GM08714 (cell line): ENCODE data around the gene ZNF221.

ENCODE experiments used
- H3K4me3 ChIP-seq: fragments of 200-500 bp; sonication (Bioruptor generic); 2 replicates; pipeline ENCODE4 v1.5.1; 2014; ENCODE audit warnings: mild to moderate bottlenecking, low read length, inconsistent platforms
- ZNF274 ChIP-seq: IDR thresholded peaks from 2 replicates; pipeline ENCODE4 v1.6.1; 2012; ENCODE audit warnings: mild to moderate bottlenecking, low read depth, low read length

Gene ZNF221

DNA sequence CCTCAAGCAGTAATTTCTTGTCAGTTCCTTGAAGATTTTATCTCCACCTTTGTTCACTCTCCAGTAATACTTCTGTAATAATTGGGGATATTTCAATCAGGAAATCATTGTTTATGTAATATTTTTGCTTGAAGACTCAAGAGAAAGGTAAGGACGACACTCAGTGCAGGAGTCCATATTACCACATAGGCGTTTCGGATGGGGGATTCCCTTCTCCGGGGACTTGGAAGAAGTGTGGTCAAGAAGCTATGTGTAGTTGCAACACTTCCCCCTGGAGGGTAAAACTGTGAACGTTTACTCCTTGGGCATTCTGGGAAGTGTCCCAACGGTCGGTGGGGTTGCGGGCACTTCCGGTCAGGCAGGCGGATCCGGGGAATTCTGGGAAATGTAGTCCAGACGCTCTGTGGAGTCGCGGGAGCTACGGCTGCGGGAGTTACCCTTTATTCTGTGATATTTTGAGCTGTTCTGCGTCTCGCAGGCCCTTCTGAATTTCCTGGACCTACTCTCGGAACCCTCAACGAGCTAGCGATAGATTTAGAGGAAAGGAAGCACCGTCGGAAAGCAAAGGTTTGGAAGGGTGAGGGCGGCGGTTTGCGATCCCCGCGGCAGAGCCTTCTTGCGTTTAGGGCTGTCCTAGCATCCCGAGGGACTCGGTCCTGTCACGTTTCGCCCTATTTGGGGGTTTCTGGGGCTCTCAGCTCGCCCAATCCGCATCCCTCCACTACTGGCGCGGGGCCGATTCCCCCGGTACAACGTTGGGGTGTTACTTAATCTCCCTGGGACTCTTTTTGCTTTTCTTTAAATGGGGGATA lies at the start of gene ZNF221:
ZNF221 (plus strand) TSS at position 395 of the 812 bp plus-strand sequence. CDS start 11,499 bp downstream, outside the sequence.
- H3K4me3 ChIP-seq: peak within 1 kb of the TSS; percentile 82
- no peak for TF ChIP-seq ZNF274

DNA sequence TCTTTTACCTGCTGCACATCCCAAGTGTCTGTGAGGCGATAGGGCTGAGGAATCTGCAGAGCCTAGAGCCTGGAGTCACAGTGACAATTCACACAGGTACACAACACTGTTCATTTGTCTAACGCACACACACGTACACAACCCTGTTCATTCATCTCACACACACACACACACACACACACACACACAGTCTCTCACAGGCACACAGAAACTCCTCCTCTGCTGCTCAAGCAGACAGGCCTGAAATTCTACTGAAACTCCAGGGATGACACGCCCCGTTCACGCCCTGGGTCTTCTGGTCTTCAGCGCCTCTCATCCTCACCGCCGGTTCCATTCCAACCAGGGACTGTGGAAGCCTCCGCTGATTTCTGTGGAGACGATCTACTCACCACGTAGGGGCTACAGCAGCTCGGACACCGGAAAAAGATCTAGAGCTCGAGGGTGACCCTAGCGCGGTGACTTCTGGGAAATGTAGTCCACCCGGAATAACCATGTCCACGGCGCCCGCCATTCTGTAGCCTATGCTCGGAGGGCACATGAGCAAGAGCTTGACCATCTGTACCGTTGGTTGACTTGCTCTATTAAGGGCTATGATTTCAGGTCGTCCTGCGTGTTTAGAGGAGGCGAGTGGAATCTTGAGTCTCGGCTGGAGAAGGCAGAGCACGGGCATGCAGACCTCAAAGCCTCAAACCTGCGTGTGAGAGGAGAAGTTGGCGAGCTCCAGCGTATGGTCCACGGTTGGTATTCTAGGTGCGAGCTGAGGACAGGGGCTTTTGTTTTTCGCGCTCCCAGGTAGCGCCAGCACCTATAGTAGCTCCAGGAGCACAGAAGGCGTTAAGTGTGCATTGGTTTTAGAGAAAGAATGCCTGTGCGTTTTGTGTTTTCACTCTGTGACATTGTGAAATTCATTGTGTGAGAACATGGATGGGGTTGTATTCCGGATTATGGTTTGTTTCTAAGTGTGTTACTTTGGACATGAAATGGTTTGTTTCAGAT lies 49.3 kb upstream of the ZNF221 start:
- no peak for TF ChIP-seq ZNF274
- peak overlapping the region; percentile 64 for H3K4me3 ChIP-seq

DNA sequence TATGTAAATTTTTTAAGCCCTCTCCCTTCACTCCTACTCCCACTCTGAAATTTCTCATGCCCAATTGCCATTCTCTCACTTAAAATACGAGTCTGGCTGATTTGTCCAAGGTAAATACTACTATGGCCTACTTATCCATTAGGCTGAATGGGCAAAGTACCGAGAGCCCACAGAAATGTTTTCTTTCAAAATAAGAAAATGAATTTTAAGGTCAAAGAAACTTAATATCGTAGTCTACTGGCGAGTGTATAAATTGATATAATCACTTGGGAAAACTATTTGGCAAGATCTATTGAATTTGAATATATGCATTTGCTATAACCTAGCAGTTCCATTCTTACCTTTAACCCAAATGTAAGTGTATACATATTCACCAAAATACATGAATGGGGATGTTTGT lies 48.6 kb upstream of the ZNF221 start:
- no peak for TF ChIP-seq ZNF274
- H3K4me3 ChIP-seq: no peak overlapping the region

DNA sequence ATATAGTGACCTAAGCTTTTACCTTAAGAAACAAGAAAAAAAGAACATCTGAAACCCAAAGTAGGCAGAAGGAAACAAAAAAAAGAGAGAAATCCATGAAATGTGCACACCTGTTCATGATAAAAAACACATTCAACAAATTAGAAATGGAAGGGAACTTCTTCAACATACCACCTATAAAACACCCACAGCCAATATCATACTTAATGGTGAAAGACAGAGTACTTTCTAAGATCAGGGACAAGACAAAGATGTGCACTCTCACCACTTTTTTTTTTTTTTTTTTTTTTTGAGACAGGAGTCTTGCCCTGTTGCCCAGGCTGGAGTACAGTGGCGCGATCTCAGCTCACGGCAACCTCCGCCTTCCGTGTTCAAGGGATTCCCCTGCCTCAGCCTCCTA lies 45.1 kb upstream of the ZNF221 start:
- no peak for TF ChIP-seq ZNF274
- H3K4me3 ChIP-seq: no peak overlapping the region

DNA sequence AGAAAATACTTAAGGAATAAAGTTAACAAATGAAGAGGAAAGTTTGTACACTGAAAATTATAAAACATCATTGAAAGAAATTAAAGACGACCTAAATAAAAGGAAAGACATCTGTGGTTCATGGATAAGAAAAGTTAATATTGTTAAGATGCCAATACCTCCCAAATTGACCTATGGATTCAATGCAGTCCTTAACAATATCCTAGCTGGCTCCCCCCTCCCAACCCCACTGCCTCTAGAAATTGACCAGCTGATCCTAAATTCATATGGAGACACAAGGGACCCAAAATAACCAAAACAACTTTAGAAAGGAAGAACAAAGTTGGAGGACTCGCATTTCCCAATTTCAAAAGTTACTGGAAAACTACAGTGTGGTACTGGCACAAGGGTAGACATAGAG lies 44.3 kb upstream of the ZNF221 start:
- TF ChIP-seq ZNF274: no peak
- no peak overlapping the region for H3K4me3 ChIP-seq

DNA sequence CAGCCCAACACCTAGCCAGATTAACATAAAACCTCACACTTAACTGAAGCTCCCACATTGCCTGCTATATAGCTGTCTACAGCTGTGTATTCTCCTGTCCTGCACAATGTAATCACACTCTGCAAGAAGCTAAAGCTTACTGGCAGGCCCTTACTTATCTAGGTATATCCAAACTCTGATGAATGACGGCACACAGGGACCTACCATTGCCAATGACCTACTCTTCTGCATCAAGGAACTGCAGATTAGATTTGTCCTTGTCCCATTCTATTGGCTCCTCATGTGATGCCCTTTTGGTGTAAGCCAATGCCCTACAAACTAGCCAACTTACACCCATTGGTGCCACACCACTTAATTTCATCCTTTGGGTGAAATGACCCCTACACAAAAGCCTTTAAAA lies 42.4 kb upstream of the ZNF221 start:
- TF ChIP-seq ZNF274: no peak
- no peak overlapping the region for H3K4me3 ChIP-seq

DNA sequence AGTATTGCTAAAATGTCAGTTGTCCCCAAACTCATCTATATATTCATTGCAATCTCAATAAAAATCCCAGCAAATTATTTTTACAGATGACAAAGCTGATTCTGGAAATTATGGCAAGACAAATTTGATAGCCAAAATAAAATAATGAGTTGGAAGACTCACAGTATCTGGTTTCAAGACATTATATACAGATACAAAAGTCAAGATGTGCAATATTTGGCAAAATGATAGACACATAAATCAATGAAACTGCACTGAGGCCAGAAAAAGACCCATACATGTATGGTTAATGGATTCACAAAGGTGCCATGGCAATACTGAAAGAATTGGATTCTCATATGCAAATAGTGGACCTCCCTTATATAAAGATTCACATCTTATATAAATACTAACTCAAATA lies 40.1 kb upstream of the ZNF221 start:
- no peak for TF ChIP-seq ZNF274
- H3K4me3 ChIP-seq: no peak overlapping the region

DNA sequence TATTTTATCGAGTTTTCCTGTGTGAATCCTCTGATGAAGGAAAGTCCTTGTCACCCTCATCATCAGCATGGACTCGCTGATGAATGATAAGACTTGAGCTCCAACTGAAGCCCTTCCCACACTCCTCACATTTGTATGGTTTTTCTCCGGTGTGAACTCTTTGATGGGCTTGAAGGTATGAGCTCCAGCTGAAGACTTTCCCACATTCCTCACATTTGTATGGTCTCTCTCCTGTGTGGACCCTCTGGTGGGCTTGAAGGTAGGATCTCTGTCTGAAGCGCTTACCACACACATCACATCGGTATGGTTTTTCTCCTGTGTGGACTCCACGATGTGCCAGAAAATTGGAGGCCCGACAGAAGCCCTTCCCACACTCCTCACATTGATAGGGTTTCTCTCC lies 37.6 kb upstream of the ZNF221 start:
- no peak for TF ChIP-seq ZNF274
- H3K4me3 ChIP-seq: no peak overlapping the region

DNA sequence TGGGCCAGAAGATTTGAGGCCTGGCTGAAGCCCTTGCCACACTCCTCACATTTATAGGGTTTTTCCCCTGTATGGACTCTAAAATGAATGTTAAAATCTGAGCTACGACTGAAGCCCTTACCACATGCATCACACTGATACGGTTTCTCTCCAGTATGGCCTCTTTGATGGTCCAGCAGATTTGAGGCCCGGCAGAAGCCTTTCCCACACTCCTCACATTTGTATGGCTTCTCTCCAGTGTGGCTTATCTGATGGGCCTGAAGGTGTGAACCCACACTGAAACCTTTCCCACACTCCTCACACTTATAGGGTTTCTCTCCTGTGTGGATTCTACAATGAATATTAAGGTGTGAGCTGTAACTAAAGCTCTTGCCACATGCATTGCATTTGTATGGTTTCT lies 37.0 kb upstream of the ZNF221 start:
- no peak overlapping the region for H3K4me3 ChIP-seq
- TF ChIP-seq ZNF274: no peak

DNA sequence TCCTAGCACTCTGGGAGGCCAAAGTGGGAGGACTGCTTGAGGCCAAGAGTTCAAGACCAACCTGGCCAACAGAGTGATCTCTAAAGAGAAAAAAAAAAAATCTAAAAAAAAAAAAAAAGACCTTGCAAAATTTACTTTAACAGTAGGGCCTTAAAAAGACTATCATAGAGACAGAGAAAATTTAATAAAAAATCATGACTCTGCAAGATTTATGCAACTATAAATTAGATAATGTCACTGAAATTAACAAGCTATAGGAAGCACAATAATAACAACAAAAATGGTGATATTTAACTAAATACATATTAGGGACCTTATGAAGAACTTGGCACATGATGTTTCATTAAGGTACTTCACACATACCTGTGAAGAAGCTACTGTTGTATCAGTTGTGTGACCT lies 27.2 kb upstream of the ZNF221 start:
- TF ChIP-seq ZNF274: no peak

DNA sequence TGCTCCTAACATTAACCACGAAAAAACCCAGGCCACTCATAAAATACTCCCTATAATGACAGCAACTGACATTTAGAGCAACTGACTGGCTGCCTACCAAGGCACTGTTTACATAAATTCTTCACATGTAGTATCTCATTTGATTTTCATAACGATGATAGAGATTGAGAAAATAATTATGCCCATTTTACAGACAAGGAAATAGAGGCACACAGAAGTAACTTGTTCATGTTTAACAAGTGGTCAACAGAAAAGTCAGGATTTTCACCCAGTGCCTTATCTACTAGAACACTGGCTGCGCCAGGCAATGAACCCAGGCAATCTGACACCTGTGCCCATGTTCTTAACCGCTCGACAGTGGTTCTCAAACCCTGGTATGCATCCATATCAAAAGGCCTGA lies 22.2 kb upstream of the ZNF221 start:
- TF ChIP-seq ZNF274: no peak
- no peak overlapping the region for H3K4me3 ChIP-seq

More for the DNA sequence above, 27.2 kb upstream of the ZNF221 start:
- H3K4me3 ChIP-seq: no peak overlapping the region

DNA sequence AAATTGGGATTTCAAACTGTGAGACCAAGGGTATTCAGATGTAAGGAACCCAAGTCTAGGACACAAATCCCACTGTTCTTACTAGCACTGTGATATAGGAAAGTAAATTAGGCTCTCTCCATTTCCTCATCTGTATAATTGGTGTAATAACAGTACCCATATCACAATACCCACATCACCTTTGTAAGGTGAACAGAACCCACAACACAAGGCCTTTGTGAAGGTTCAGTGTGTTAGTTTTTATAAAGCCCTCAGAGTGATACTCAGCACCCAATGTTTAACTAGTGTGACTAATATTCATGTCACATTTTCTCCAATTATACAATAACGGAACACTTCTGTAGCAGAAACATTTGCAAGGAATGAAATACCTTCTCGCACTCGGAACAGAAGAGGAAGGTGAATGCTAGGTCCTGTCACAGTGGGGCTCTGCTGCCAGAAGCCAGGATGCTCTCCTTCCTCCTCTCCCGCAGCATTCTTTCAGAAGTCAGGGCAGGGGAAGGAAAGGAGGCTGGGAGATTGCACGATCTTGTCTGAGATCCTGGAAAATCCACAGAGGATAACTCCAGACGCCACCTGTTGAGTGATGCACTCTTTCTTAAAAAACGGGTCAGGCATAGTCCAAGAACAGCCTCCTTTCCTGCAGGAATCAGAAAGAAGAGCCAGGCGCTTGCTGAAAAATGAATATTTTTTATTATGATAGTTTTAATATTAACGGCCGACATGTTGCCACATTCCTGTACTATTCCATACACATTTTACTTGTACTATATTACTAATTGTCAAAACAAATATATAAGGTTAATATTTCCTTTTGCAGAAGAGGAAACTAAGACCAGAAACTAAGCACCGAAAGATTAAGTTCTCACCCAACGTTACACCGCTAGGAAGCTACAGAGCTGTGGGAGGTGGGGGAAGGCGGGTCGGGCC lies 16.7 kb upstream of the ZNF221 start:
- no peak for TF ChIP-seq ZNF274

DNA sequence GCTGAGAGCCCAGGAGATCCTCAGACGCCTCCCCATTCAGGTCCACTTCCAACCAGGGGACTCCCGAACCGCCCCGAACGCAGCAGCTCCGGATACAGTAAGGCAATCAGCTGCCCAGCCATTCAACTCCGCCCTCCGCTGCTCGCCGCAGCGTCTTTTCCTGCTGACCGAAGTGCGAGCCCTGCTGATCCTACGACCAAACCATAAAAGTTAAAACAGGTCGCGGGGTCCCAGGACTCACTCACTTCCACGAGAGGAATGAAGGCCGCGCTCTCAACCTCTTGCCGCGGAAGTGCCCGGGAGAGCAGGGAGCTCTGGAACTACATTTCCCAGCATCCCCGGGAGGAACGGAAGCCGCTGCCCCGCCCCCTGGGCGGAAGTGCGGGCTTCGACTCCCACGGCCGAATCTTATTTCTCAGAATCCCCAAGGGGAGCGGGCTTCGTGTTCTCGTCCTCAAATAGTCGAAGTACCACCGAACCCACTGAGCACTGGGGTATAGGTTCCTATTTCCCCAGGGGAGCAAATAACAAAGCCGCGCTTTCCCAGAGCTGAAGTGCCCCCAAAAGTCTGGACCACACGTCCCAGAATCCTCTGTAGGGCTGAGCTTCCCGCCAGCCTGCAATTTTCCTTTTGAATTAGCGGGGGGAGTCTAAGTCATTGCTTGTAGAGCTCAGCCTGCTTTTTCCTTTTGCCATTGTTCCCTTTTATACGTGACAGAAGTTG lies 15.9 kb upstream of the ZNF221 start, which contains the start of gene ZNF45:
ZNF45 (minus strand) TSS at position 298 of the 724 bp plus-strand sequence. CDS start 13,097 bp downstream, outside the sequence.
- no peak for TF ChIP-seq ZNF274
- peak within 1 kb of the TSS; percentile 66 for H3K4me3 ChIP-seq

More for the DNA sequence above, 16.7 kb upstream of the ZNF221 start:
- peak overlapping the region; percentile 66 for H3K4me3 ChIP-seq

DNA sequence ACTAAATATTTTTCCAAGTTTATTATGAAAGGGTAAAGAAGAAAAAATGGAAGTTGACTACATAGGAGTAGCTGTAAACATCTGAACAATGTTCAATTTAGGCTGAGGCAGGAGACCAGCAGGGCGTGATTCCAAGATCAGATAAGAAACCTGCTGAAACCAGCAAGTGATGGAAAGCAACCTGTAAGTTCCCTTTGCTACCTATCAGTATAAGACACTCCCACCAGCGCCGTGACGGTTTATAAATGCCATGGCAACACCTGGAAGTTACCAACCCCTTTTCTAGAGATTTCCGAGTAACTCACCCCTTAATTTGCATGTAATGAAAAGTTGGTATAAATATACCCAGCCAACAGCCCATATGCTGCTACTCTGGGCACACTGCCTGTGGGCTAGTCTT lies 14.8 kb upstream of the ZNF221 start:
- H3K4me3 ChIP-seq: no peak overlapping the region
- no peak for TF ChIP-seq ZNF274
